Panc1 (cell line): Measurements from ENCODE around the gene ATP8B1.

Source experiments
- POLR2AphosphoS5 ChIP-seq: IDR thresholded peaks from 2 replicates; pipeline ENCODE4 v1.6.1; 2012; ENCODE audit warnings: mild to moderate bottlenecking, low read depth, low read length, moderate library complexity
- REST ChIP-seq, 2 experiments: IDR thresholded peaks; 2 replicates each; pipeline ENCODE4 v1.6.1; 2011 to 2012; ENCODE audit warnings: low read depth in 2 of 2, control low read depth in 1 of 2, low read length in 1 of 2, mild to moderate bottlenecking in 1 of 2, moderate library complexity in 1 of 2; ENCODE audit not compliant: insufficient read depth in 1 of 2
- SIN3A ChIP-seq: IDR thresholded peaks from 2 replicates; pipeline ENCODE4 v1.6.1; 2012; ENCODE audit warnings: low read depth, mild to moderate bottlenecking, low read length, moderate library complexity, borderline replicate concordance; ENCODE audit not compliant: insufficient read depth
- TCF7L2 ChIP-seq: IDR thresholded peaks from 2 replicates; pipeline ENCODE4 v1.6.1; 2011; ENCODE audit warnings: mild to moderate bottlenecking, low read depth, low read length, inconsistent platforms
- TF ChIP-seq, protein P1 (sequence below): fragments of 450-650 bp; IDR thresholded peaks from 2 replicates; pipeline ENCODE4 v1.5.1; 2017; ENCODE audit warnings: mild to moderate bottlenecking

- TF ChIP-seq, protein P1, sequence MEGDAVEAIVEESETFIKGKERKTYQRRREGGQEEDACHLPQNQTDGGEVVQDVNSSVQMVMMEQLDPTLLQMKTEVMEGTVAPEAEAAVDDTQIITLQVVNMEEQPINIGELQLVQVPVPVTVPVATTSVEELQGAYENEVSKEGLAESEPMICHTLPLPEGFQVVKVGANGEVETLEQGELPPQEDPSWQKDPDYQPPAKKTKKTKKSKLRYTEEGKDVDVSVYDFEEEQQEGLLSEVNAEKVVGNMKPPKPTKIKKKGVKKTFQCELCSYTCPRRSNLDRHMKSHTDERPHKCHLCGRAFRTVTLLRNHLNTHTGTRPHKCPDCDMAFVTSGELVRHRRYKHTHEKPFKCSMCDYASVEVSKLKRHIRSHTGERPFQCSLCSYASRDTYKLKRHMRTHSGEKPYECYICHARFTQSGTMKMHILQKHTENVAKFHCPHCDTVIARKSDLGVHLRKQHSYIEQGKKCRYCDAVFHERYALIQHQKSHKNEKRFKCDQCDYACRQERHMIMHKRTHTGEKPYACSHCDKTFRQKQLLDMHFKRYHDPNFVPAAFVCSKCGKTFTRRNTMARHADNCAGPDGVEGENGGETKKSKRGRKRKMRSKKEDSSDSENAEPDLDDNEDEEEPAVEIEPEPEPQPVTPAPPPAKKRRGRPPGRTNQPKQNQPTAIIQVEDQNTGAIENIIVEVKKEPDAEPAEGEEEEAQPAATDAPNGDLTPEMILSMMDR, result no peak
- TF ChIP-seq REST (IDR thresholded peaks at IDR 0.05; ENCODE audit: insufficient read depth in 1 of 2, low read depth in 2 of 2, low read length in 1 of 2) (no peak), POLR2AphosphoS5 (no peak), TCF7L2 (no peak), SIN3A (no peak)
Observed at GRCh38 chr18:57660961-57661360, 142.2 kb downstream of the ATP8B1 start.
